Measurements from ENCODE around the gene DPH5.
"Not testable (repeated sequence)": the region's sequence is repeated elsewhere in the genome, so short reads cannot be mapped to it uniquely, and the experiment has no call there.

DNA sequence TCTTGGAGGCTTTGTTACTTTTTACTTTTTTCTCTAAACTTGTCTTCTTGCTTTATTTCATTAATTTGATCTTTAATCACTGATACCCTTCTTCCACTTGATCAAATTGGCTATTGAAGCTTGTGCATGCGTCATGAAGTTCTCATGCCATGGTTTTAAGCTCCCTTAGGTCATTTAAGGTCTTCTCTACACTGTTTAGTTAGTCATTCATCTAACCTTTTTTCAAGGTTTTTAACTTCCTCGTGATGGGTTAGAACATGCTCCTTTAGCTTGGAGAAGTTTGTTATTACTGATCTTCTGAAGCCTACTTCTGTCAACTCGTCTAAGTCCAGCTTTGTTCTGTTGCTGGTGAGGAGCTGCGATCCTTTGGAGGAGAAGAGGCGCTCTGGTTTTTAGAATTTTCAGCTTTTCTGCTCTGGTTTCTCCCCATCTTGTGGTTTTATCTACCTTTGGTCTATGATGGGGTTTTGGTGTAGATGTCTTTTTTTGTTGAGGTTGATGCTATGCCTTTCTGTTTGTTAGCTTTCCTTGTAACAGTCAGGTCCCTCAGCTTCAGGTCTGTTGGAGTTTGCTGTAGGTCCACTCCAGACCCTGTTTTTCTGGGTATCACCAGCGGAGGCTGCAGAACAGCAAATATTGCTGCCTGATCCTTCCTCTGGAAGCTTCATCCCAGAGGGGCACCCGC, 76.7 kb downstream of the DPH5 start:
- not testable (repeated sequence) for TF ChIP-seq ZNF70, OSR1, ZFP30, ZFP3 (CRISPR knock-in tag; IDR thresholded peaks at IDR 0.05)
- TF ChIP-seq, protein P1, sequence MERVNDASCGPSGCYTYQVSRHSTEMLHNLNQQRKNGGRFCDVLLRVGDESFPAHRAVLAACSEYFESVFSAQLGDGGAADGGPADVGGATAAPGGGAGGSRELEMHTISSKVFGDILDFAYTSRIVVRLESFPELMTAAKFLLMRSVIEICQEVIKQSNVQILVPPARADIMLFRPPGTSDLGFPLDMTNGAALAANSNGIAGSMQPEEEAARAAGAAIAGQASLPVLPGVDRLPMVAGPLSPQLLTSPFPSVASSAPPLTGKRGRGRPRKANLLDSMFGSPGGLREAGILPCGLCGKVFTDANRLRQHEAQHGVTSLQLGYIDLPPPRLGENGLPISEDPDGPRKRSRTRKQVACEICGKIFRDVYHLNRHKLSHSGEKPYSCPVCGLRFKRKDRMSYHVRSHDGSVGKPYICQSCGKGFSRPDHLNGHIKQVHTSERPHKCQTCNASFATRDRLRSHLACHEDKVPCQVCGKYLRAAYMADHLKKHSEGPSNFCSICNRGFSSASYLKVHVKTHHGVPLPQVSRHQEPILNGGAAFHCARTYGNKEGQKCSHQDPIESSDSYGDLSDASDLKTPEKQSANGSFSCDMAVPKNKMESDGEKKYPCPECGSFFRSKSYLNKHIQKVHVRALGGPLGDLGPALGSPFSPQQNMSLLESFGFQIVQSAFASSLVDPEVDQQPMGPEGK (CRISPR knock-in tag; IDR thresholded peaks at IDR 0.05; ENCODE audit: borderline replicate concordance): not testable (repeated sequence)
- TF ChIP-seq, protein P2, sequence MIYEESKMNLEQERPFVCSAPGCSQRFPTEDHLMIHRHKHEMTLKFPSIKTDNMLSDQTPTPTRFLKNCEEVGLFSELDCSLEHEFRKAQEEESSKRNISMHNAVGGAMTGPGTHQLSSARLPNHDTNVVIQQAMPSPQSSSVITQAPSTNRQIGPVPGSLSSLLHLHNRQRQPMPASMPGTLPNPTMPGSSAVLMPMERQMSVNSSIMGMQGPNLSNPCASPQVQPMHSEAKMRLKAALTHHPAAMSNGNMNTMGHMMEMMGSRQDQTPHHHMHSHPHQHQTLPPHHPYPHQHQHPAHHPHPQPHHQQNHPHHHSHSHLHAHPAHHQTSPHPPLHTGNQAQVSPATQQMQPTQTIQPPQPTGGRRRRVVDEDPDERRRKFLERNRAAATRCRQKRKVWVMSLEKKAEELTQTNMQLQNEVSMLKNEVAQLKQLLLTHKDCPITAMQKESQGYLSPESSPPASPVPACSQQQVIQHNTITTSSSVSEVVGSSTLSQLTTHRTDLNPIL (CRISPR knock-in tag; IDR thresholded peaks at IDR 0.05; ENCODE audit: low read depth): not testable (repeated sequence)

All from SK-N-SH treated with all-trans-retinoic acid at 6 μM for 48 hours (cell line).